ENCODE results near the gene LSM4.

LSM4 gene

DNA sequence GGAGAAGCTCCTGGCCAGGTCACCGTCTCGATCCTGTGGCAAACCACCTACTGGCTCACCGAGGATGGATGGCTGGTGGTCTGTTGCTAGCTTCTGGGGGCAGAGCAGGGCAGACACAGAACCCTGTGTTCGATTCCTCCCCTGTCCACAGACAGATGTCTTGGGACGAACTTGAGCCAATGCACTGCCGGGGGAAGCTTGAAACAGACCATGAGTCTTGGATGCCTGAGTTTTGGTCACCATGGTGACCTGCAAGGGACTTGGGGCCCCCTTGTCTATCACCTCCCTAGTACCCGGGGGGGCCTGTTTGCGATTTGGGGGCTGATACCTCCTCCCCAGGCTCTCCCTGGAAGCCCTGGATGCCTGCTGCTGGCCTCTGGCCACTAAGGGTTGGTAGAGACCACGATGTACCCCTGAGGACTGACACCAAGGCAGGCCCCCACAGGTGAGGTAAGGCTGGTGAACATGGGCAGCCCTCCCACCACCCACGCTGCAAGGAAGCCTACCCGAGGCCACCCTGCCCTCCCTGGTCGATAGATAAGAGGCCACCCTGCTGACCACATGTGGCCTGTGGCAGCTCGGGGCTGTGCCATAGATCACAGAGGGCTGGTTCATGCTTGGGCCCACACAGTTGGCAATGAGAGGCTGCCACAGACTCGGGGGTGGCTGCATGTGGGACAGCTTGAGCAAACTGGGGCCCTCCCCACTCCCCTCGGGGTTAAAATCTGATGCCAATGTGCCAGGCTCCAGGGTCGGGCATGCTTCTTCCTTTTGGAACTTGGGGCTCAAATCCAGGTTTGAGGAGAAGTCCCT is 59.3 kb downstream of the LSM4 start:
- DNase-seq, result no peak
- no peak for TF ChIP-seq GATA1 (IDR thresholded peaks at IDR 0.05; ENCODE audit: low read depth, low read length)
- TF ChIP-seq POLR2A (IDR thresholded peaks at IDR 0.05; ENCODE audit: low read length), result no peak

DNA sequence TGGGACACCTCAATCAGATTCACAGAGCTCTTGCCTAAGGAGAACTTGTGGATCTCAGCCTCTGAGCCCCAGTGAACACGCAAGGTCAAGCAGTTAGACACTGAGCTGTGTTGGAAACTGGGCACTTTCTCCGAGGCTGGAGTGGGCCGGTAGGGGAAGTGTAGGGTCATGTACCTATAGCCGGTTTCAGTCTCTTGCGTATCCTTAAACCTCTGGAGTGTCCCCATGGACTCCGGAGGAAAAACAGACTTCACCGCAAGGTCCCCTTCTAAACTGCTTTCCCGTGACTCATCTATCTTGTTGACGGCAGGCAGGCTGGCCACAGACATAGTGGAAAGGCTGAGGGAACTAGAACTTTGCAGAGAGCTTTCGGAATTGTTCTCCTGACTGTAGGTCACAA is 60.0 kb downstream of the LSM4 start:
- no peak for TF ChIP-seq POLR2A (IDR thresholded peaks at IDR 0.05; ENCODE audit: low read length)
- TF ChIP-seq GATA1 (IDR thresholded peaks at IDR 0.05; ENCODE audit: low read depth, low read length), result no peak
- DNase-seq, result no peak

DNA sequence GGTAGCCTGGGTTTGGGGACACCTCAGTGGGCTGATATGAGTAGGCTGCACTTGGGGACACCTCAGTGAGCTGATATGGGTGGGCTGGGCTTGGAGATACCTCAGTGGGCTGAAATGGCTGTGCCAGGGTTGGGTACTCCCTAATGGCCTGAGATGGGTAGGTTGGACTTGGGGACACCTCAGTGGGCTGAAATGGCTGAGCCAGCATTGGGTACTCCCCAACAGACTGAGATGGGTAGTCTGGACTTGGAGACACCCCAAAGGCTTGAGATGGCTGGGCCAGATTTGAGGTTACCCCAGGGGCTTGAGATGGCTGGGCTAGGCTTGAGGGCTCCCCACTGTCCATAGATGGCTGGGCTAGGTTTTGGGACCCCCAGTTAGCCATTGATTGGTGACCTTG is 60.7 kb downstream of the LSM4 start:
- TF ChIP-seq POLR2A (IDR thresholded peaks at IDR 0.05; ENCODE audit: low read length) (no peak), GATA1 (IDR thresholded peaks at IDR 0.05; ENCODE audit: low read depth, low read length) (no peak)
- no peak for DNase-seq

DNA sequence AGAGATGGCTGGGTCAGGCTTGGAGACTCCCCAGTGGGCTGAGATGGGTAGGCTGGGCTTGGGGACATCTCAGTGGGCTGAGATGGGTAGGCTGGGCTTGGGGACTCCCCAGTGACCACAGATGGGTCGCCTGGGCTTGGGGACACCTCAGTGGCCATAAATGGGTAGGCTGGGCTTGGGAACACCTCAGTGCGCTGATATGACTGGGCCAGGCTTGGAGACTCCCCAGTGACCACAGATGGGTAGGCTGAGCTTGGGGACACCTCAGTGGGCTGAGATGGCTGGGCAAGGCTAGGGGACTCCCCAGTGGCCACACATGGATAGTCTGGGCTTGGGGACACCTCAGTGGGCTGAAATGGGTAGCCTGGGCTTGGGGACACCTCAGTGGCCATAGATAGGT is 61.4 kb downstream of the LSM4 start:
- no peak for DNase-seq
- TF ChIP-seq POLR2A (IDR thresholded peaks at IDR 0.05; ENCODE audit: low read length), result no peak
- no peak for TF ChIP-seq GATA1 (IDR thresholded peaks at IDR 0.05; ENCODE audit: low read depth, low read length)

GRCh38 chr19:18259893-18260292 is 63.0 kb downstream of the LSM4 start:
- no peak for DNase-seq
- no peak for TF ChIP-seq POLR2A (IDR thresholded peaks at IDR 0.05; ENCODE audit: low read length)
- no peak for TF ChIP-seq GATA1 (IDR thresholded peaks at IDR 0.05; ENCODE audit: low read depth, low read length)

- TF ChIP-seq POLR2A (IDR thresholded peaks at IDR 0.05; ENCODE audit: low read length) (no peak), GATA1 (IDR thresholded peaks at IDR 0.05; ENCODE audit: low read depth, low read length) (no peak)
- no peak for DNase-seq
These were observed 65.1 kb downstream of the LSM4 start for GRCh38 chr19:18257503-18258470.
